RWPE2 (cell line): ENCODE measurements around the gene AMBP.

Source experiments
- ATAC-seq: fragments of 200-7000 bp; cut with Tn5 transposase; 3 replicates; pipeline ENCODE4 v1.9.1; 2021; ENCODE audit warnings: low read depth
- DNase-seq: peaks from one replicate; pipeline ENCODE4 v3.0.0-alpha.2; 2020; ENCODE audit warnings: low spot score
- H3K27ac ChIP-seq: fragments of 450-650 bp; 2 replicates; pipeline ENCODE4 v1.5.1; 2017; ENCODE audit warnings: mild to moderate bottlenecking; ENCODE audit not compliant: poor library complexity, severe bottlenecking
- H3K27me3 ChIP-seq: fragments of 250-450 bp; sonication (Bioruptor Pico); 2 replicates; pipeline ENCODE4 v1.5.1; 2021; ENCODE audit warnings: mild to moderate bottlenecking, moderate library complexity; ENCODE audit not compliant: insufficient read depth, poor library complexity, severe bottlenecking
- H3K36me3 ChIP-seq: fragments of 250-450 bp; sonication (Bioruptor Pico); 2 replicates; pipeline ENCODE4 v1.5.1; 2020; ENCODE audit warnings: low read depth, mild to moderate bottlenecking, moderate library complexity
- H3K4me1 ChIP-seq: fragments of 250-450 bp; sonication (Bioruptor Pico); 2 replicates; pipeline ENCODE4 v1.5.1; 2021; ENCODE audit warnings: mild to moderate bottlenecking, moderate library complexity; ENCODE audit not compliant: insufficient read depth, poor library complexity, severe bottlenecking
- H3K4me3 ChIP-seq: fragments of 250-450 bp; sonication (Bioruptor Pico); 2 replicates; pipeline ENCODE4 v1.5.1; 2021; ENCODE audit warnings: mild to moderate bottlenecking, moderate library complexity; ENCODE audit not compliant: severe bottlenecking
- H3K9me3 ChIP-seq: fragments of 250-450 bp; sonication (Bioruptor Pico); 2 replicates; pipeline ENCODE4 v1.5.1; 2021; ENCODE audit warnings: mild to moderate bottlenecking, moderate library complexity; ENCODE audit not compliant: severe bottlenecking
- TF ChIP-seq, protein P1 (sequence below): fragments of 450-650 bp; IDR thresholded peaks from one replicate; pipeline ENCODE4 v1.5.1; 2017; ENCODE audit warnings: mild to moderate bottlenecking, moderate library complexity; ENCODE audit not compliant: poor library complexity, severe bottlenecking

Gene AMBP

DNA sequence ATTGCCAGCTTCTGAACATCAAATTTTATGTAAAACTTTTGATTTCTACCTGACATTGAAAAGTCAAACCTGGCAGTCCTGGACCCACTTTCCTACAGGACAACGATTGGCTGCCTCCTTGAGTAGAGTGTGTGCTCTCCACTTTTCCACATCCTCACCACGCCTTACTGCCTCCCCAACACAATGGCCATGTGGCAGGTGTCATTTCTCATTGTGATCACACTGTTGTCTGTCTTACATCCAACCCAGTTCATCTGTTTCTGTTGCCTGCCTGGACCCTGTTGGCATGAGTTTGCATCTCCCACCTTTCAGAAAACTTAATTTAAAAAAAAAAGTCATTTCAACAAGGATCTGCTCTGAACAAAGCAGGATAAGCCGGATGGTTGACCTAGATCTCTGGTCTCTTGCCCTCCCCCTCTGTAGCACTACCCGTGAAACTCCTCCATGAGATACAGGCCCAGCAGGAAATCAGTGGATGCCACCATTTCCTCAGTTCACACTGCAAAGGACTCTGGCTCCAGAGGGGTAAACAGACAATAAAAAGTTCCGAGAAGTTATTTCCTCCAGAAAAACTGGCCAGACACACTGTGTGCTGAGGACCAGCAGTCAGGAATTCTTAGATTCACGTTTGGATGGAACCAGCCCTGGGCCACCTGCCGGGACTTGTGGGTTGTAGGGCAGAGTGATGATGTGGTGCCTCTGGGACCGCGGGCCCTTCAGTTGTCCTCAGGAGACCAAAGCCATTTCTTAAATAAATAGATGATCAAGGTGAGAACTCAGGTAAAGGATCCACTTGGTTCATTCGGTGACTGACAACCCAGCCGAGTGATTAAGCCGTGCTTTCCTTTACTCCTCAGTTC is 48.6 kb downstream of the AMBP start:
- peaks cover 3% of the 10 kb centered on the region; the same call in 1 of the 2 replicates for H3K36me3 ChIP-seq
- H3K4me3 ChIP-seq: no peak overlapping the region
- no peaks in the 10 kb centered on the region for H3K9me3 ChIP-seq
- TF ChIP-seq, protein P1, sequence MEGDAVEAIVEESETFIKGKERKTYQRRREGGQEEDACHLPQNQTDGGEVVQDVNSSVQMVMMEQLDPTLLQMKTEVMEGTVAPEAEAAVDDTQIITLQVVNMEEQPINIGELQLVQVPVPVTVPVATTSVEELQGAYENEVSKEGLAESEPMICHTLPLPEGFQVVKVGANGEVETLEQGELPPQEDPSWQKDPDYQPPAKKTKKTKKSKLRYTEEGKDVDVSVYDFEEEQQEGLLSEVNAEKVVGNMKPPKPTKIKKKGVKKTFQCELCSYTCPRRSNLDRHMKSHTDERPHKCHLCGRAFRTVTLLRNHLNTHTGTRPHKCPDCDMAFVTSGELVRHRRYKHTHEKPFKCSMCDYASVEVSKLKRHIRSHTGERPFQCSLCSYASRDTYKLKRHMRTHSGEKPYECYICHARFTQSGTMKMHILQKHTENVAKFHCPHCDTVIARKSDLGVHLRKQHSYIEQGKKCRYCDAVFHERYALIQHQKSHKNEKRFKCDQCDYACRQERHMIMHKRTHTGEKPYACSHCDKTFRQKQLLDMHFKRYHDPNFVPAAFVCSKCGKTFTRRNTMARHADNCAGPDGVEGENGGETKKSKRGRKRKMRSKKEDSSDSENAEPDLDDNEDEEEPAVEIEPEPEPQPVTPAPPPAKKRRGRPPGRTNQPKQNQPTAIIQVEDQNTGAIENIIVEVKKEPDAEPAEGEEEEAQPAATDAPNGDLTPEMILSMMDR: no peak
- ATAC-seq: no peak
- no peaks in the 10 kb centered on the region for H3K27me3 ChIP-seq
- H3K4me1 ChIP-seq: no peaks in the 10 kb centered on the region
- no peak for DNase-seq
- no peak overlapping the region for H3K27ac ChIP-seq

DNA sequence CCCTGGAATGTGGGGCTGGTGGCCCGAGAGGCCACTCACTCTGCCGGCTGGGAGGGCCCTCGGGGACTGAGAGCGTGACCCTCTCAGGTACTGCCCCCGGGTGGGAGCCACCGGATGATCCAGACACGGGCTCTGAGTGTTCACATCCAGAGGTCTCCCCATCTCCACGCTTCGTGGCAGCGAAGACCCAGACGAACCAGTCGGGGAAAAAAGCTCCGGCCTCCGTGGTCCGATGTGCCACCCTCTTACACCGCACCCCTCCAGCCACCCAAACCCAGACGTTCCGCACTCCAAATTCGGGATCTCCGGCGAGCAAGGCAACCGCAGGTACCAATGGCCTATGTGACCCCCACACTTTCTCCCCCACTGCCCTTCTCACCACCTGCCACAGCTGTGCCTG is 49.5 kb downstream of the AMBP start:
- Histone ChIP-seq H3K4me1 (no peaks in the 10 kb centered on the region), H3K36me3 (peaks cover 7% of the 10 kb centered on the region), H3K27ac (no peak overlapping the region), H3K27me3 (no peaks in the 10 kb centered on the region), H3K9me3 (peaks cover 3% of the 10 kb centered on the region), H3K4me3 (no peak overlapping the region)
- no peak for DNase-seq
- TF ChIP-seq, protein P1: no peak
- ATAC-seq: no peak

GRCh38 chr9:114027863-114028465 is 50.1 kb downstream of the AMBP start:
- ATAC-seq (no peak), DNase-seq (no peak)
- H3K36me3 ChIP-seq: peaks cover 14% of the 10 kb centered on the region
- H3K27ac ChIP-seq: no peak overlapping the region
- H3K4me3 ChIP-seq: no peak overlapping the region
- no peaks in the 10 kb centered on the region for H3K4me1 ChIP-seq
- peaks cover 10% of the 10 kb centered on the region for H3K9me3 ChIP-seq
- H3K27me3 ChIP-seq: no peaks in the 10 kb centered on the region
- TF ChIP-seq, protein P1: no peak

- no peaks in the 10 kb centered on the region for H3K4me1 ChIP-seq
- TF ChIP-seq, protein P1: no peak
- no peak overlapping the region for H3K27ac ChIP-seq
- H3K4me3 ChIP-seq: no peak overlapping the region
- no peak for DNase-seq
- no peak for ATAC-seq
- peaks cover 19% of the 10 kb centered on the region for H3K36me3 ChIP-seq
- H3K9me3 ChIP-seq: peaks cover 14% of the 10 kb centered on the region
- H3K27me3 ChIP-seq: no peaks in the 10 kb centered on the region
These were observed 50.8 kb downstream of the AMBP start for GRCh38 chr9:114027159-114027862.
